Bronchial smooth muscle cell (primary cell): Measurements from ENCODE around the gene CBLN3. TPM values are rescaled to one million over a fixed set of nuclear protein-coding genes. Genes with fewer than 3 reads are reported as not detected.

Source experiments
- total RNA-seq: library from RNA; depleted of rRNA; stranded (reverse); fragments of >200 nt; gene quantifications from 2 replicates; pipeline ENCODE4 v1.2.1, GENCODE V29; 2014

Gene CBLN3
- 3.5 and 4.8 TPM in 2 replicates for total RNA-seq

DNA sequence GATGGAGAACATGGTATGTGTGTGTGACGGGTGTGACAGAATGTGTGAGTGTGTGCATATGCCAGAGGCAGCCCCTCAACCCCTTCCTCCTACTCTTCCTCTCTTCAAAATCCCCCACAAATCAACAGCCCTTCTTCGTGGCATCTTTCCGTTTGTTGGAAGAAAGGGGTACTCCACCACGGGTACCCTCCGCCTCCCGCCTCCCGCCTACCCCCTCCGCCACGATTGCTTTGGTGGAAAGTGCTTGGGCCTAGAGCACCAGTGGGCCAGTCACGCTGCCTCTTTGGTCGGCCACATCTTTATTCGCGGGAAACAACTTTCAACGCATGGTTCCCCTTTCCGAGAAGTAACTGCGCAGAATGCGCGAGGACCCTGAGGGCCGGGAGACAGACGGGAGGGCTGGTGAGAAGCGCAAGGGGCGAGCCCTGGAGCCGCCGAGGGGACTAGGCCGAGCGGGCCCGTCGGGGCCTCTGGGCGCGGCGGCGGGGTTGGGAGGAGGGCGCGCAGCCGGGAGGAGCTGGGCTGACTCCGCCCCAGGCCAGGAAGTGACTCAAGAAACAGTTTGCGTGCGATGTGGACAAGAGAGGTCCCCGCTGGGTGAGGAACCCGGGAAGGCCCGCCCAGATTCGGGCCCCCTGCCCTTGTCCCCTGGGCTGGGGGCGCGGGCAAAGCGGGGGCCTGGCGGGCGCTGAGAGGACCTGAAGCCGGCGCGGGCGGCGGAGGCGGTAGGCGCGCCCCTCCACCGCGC is at the start of gene CBLN3, which contains the start of gene KHNYN:
Gene CBLN3, minus strand, starts transcription at position 274 of the 748 bp plus-strand sequence. CDS start 614 bp downstream, outside the sequence.
Gene KHNYN, plus strand, starts transcription at position 560 of the 748 bp plus-strand sequence. CDS start 777 bp downstream, outside the sequence.

GRCh38 chr14:24442240-24443052 is 13.0 kb upstream of the CBLN3 start, which contains the start of gene SDR39U1:
Gene SDR39U1, minus strand, starts transcription at chr14:24442776. Its CDS starts 7 bp downstream, at chr14:24442769.

GRCh38 chr14:24398653-24399446 is 30.6 kb downstream of the CBLN3 start, which contains the start of gene NYNRIN:
Gene NYNRIN, plus strand, starts transcription at chr14:24399003. Its CDS starts 244 bp downstream, at chr14:24399247.

Other genes starting within 250 kb of the CBLN3 start
- 24.0 and 24.3 TPM in 2 replicates for gene IPO4, start 240.9 kb downstream of the CBLN3 start, total RNA-seq
- gene TM9SF1, start 234.2 kb downstream of the CBLN3 start, total RNA-seq = 50.9 and 54.5 TPM in 2 replicates
- gene TSSK4, start 224.0 kb downstream of the CBLN3 start, total RNA-seq = 0.16 TPM in 1 of 2 replicates, not detected in the other
- gene CHMP4A, start 216.2 kb downstream of the CBLN3 start, total RNA-seq = 18.6 and 23.8 TPM in 2 replicates
- 15.3 and 17.8 TPM in 2 replicates for gene MDP1, start 213.6 kb downstream of the CBLN3 start, total RNA-seq
- gene NEDD8, start 197.3 kb downstream of the CBLN3 start, total RNA-seq = 277 and 335 TPM in 2 replicates
- gene GMPR2, start 196.7 kb downstream of the CBLN3 start, total RNA-seq = 118 and 120 TPM in 2 replicates
- gene TINF2, start 187.0 kb downstream of the CBLN3 start, total RNA-seq = 36.6 and 48.1 TPM in 2 replicates
- gene TGM1, start 166.5 kb downstream of the CBLN3 start, total RNA-seq = 0.16 and 0.86 TPM in 2 replicates
- 16.9 and 18.7 TPM in 2 replicates for gene RABGGTA, start 158.1 kb downstream of the CBLN3 start, total RNA-seq
- gene DHRS1, start 129.9 kb downstream of the CBLN3 start, total RNA-seq = 11.2 and 14.7 TPM in 2 replicates
- 13.4 and 13.9 TPM in 2 replicates for gene NOP9, start 129.8 kb downstream of the CBLN3 start, total RNA-seq
- 1.3 and 1.4 TPM in 2 replicates for gene CIDEB, start 121.7 kb downstream of the CBLN3 start, total RNA-seq
- 1.9 and 2.7 TPM in 2 replicates for gene LTB4R2, start 119.5 kb downstream of the CBLN3 start, total RNA-seq
- gene LTB4R, start 118.2 kb downstream of the CBLN3 start, total RNA-seq = 0.94 and 1.1 TPM in 2 replicates
- 1.4 and 9.3 TPM in 2 replicates for gene ADCY4, start 94.6 kb downstream of the CBLN3 start, total RNA-seq
- 2.5 and 6.2 TPM in 2 replicates for gene RIPK3, start 89.7 kb downstream of the CBLN3 start, total RNA-seq
- 74.6 and 97.9 TPM in 2 replicates for gene NFATC4, start 61.5 kb downstream of the CBLN3 start, total RNA-seq
- 17.5 and 19.7 TPM in 2 replicates for gene NYNRIN, start 30.7 kb downstream of the CBLN3 start, total RNA-seq
- gene KHNYN, start 286 bp upstream of the CBLN3 start, total RNA-seq = 42.2 and 44.9 TPM in 2 replicates
- gene SDR39U1, start 13.1 kb upstream of the CBLN3 start, total RNA-seq = 7.5 and 10.6 TPM in 2 replicates
- not detected in 2 replicates for gene CMA1, start 78.6 kb upstream of the CBLN3 start, total RNA-seq
- gene CTSG, start 146.6 kb upstream of the CBLN3 start, total RNA-seq = not detected in 2 replicates
- gene GZMH, start 180.0 kb upstream of the CBLN3 start, total RNA-seq = not detected in 2 replicates
- not detected in 2 replicates for gene GZMB, start 204.5 kb upstream of the CBLN3 start, total RNA-seq